ENCODE measurements around the gene APLN.

Gene APLN

GRCh38 chrX:129631849-129632248 lies 22.9 kb downstream of the APLN start:
- ChIA-PET POLR2A (no interaction called here), CTCF (interaction anchor here (1.7 kb wide), 1 partner anchor 95 kb away, joined by 9 read pairs; no protein-coding TSS in a partner anchor)
- no peak for TF ChIP-seq CTCF (IDR thresholded peaks at IDR 0.05; ENCODE audit: insufficient read depth, low read length, missing control alignments)
- no peak for DNase-seq (ENCODE audit: low read depth, low spot score)
- H3K4me3 ChIP-seq (ENCODE audit: low read depth, low read length) = no peak overlapping the region

GRCh38 chrX:129629837-129630236 lies 24.9 kb downstream of the APLN start:
- TF ChIP-seq CTCF (IDR thresholded peaks at IDR 0.05; ENCODE audit: insufficient read depth, low read length, missing control alignments) = no peak
- no peak overlapping the region for H3K4me3 ChIP-seq (ENCODE audit: low read depth, low read length)
- no peak for DNase-seq (ENCODE audit: low read depth, low spot score)
- CTCF ChIA-PET = interaction anchor here (1.0 to 1.6 kb wide), 2 partner anchors 11 to 97 kb away, joined by 4 to 5 read pairs; no protein-coding TSS in a partner anchor
- POLR2A ChIA-PET = no interaction called here

- H3K4me3 ChIP-seq (ENCODE audit: low read depth, low read length) = no peak overlapping the region
- no peak for DNase-seq (ENCODE audit: low read depth, low spot score)
- ChIA-PET CTCF (interaction anchor here (3.7 kb wide), 1 partner anchor 11 kb away, joined by 35 read pairs; no protein-coding TSS in a partner anchor), POLR2A (no interaction called here)
- TF ChIP-seq CTCF (IDR thresholded peaks at IDR 0.05; ENCODE audit: insufficient read depth, low read length, missing control alignments) = no peak
Measured at GRCh38 chrX:129626026-129626425, 28.7 kb downstream of the APLN start.

GRCh38 chrX:129622757-129623301 lies 31.9 kb downstream of the APLN start:
- ChIA-PET CTCF (interaction anchor here (0.9 to 2.3 kb wide), 6 partner anchors 13 to 103 kb away, joined by 3 to 16 read pairs (median 4); no protein-coding TSS in a partner anchor), POLR2A (no interaction called here)
- no peak for DNase-seq (ENCODE audit: low read depth, low spot score)
- TF ChIP-seq CTCF (IDR thresholded peaks at IDR 0.05; ENCODE audit: insufficient read depth, low read length, missing control alignments) = no peak
- no peak overlapping the region for H3K4me3 ChIP-seq (ENCODE audit: low read depth, low read length)

- no peak for TF ChIP-seq CTCF (IDR thresholded peaks at IDR 0.05; ENCODE audit: insufficient read depth, low read length, missing control alignments)
- CTCF ChIA-PET = interaction anchor here (1.9 to 3.5 kb wide), 2 partner anchors 10 to 107 kb away, joined by 8 to 17 read pairs; no protein-coding TSS in a partner anchor
- no peak for DNase-seq (ENCODE audit: low read depth, low spot score)
- no peak overlapping the region for H3K4me3 ChIP-seq (ENCODE audit: low read depth, low read length)
- POLR2A ChIA-PET = no interaction called here
Measured at GRCh38 chrX:129618997-129619396, 35.8 kb downstream of the APLN start.

- H3K4me3 ChIP-seq (ENCODE audit: low read depth, low read length) = no peak overlapping the region
- DNase-seq (ENCODE audit: low read depth, low spot score) = no peak
- ChIA-PET POLR2A (no interaction called here), CTCF (interaction anchor here (0.8 to 3.5 kb wide), 5 partner anchors 8 to 206 kb away, joined by 3 to 17 read pairs (median 5); no protein-coding TSS in a partner anchor)
- no peak for TF ChIP-seq CTCF (IDR thresholded peaks at IDR 0.05; ENCODE audit: insufficient read depth, low read length, missing control alignments)
Measured at GRCh38 chrX:129617420-129617819, 37.3 kb downstream of the APLN start.
